NCI-H2227 treated with DMSO at 0.1 percent for 48 hours (cell line): ENCODE data around the gene MYO15B.
"Not testable (repeated sequence)": the region's sequence is repeated elsewhere in the genome, so short reads cannot be mapped to it uniquely, and the experiment has no call there.

ENCODE experiments used
- DNase-seq: peaks from one replicate; lab custom pipeline; 2025; lab: John Stamatoyannopoulos, UW

MYO15B gene

DNA sequence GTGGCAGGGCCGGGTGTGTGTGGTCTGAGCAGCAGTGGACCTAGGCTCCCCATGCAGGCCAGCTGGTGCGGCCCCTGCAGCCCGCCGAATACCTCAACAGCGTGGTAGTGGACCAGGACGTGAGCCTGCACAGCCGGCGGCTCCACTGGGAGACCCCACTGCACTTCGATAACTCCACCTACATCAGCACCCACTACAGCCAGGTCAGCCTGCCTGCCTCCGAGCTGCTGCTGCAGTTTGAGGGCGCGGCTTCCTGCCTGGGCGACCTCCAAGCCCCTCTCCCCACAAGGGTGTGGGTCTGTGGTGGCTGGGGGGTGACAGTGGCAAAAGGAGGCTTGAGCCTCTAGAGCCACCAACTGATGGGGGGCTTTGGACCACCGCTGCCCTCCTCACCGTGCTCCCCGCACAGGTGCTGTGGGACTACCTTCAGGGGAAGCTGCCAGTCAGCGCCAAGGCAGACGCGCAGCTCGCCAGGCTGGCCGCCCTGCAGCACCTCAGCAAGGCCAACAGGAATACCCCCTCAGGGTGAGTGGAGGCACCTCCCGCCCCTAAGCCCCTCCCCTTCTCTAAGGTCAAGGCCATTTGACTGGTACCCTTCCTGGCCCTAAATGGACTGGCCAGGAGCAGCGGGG lies 37.2 kb downstream of the MYO15B start:
- no peak for DNase-seq

- DNase-seq, result no peak
Observed at GRCh38 chr17:75625813-75626486, 38.4 kb downstream of the MYO15B start.

GRCh38 chr17:75626496-75627038 lies 39.0 kb downstream of the MYO15B start:
- no peak for DNase-seq

GRCh38 chr17:75627094-75627493 lies 39.5 kb downstream of the MYO15B start:
- no peak for DNase-seq

- DNase-seq, result no peak
Observed at GRCh38 chr17:75628425-75628824, 40.8 kb downstream of the MYO15B start.

GRCh38 chr17:75629157-75629556 lies 41.6 kb downstream of the MYO15B start:
- DNase-seq, result no peak

DNA sequence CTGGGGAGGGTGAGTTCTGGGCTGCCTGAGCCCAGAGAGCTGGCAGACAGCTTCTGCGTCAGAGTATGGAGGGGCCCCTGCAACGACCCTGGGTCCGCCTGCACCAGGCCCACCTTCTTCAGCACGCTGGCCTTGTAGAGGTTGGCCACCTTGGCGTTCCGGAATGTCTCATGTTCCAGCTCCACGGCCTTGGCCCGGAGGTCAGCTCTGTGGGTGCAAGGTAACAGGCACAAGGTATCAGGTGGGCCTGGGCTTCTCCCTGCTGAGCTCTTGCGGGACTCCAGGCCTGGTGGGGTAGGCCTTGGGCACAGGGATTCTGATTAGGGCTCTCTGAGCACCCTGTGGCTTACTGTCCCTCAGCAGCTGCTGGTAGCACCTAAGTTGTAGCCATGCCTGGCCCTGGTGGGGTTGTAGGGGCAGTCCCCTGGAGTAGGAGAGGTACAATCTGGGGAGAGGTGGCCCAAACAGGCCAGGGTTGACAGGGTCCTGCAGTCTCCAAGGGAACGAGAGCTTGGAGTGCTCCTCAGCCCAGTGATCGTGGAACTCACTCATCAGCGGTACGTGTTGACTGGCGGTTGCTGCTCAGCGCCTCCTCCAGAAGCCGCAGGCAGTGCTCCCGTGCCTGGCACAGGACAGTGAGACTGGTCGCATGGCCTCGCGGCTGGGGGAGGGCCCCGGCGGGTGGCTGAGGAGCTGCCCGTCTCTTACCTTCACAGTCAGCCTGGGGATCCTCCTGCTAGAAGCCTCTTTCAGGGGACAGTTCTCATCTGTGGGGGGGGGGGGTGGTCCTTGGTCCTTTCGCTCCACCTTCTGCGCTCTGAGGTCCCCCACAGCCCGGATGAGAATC lies 42.7 kb downstream of the MYO15B start:
- no peak for DNase-seq

- DNase-seq, result no peak
Observed at GRCh38 chr17:75631353-75631752, 43.8 kb downstream of the MYO15B start.

DNA sequence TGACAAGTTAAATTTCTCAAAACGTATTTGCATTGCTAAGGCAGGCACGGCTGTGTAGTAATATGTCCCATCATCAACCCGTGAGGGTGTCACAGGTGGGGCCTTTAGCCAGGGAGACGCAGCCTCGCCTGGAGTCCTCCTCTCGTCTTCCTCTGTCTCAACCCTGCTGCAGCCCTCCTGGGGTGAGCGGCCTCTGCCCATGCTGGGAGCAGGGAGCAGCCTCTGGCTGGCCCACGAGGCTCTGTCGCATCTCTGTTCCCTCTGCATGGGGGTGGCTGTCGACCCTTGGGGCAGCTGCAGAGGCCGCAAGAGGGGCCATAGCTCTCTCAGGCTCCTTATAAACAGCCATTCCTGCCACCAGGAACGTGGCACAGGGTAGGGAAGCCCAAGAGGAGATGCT lies 44.8 kb downstream of the MYO15B start:
- no peak for DNase-seq

DNA sequence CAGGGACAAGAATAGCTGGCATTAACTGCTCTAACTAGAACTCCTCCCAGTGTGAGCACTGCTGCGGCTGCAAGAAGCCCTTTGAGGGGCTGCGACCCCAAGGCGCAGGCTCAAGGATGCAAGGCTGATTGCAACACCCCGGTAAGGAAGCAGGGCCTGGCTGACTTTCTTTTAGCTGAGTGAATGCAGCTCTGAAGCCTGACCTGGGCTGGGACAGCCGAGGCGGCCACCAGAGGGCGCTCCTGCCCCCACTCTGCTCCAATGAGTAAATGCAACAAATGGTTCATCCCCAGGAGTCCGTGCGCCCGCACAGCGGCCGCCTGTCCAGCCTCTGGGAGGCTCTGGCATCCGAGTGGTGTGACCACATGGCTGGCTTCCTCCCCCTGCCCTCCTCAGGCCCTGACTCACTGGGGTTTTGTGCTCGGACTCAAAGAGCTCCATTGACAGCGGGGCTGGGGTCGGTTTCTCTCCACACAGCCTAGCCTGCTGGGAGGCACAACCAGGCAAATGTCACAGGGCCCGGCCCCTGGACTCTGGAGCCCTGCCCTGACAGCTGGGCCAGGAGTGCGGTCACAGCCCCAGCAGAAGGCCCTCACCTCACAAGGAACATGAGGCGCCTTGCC lies 45.4 kb downstream of the MYO15B start, which contains the start of gene SMIM5:
SMIM5 (plus strand) TSS at position 572 of the 623 bp plus-strand sequence. CDS start 6,768 bp downstream, outside the sequence.
- DNase-seq, result peak; percentile 6

GRCh38 chr17:75633486-75634375 lies 46.1 kb downstream of the MYO15B start:
- peak; percentile 47 for DNase-seq

GRCh38 chr17:75634376-75634740 lies 46.8 kb downstream of the MYO15B start:
- no peak for DNase-seq

- no peak for DNase-seq
Observed at GRCh38 chr17:75634754-75635609, 47.4 kb downstream of the MYO15B start.

- DNase-seq, result no peak
Observed at GRCh38 chr17:75635610-75636202, 48.1 kb downstream of the MYO15B start.

DNA sequence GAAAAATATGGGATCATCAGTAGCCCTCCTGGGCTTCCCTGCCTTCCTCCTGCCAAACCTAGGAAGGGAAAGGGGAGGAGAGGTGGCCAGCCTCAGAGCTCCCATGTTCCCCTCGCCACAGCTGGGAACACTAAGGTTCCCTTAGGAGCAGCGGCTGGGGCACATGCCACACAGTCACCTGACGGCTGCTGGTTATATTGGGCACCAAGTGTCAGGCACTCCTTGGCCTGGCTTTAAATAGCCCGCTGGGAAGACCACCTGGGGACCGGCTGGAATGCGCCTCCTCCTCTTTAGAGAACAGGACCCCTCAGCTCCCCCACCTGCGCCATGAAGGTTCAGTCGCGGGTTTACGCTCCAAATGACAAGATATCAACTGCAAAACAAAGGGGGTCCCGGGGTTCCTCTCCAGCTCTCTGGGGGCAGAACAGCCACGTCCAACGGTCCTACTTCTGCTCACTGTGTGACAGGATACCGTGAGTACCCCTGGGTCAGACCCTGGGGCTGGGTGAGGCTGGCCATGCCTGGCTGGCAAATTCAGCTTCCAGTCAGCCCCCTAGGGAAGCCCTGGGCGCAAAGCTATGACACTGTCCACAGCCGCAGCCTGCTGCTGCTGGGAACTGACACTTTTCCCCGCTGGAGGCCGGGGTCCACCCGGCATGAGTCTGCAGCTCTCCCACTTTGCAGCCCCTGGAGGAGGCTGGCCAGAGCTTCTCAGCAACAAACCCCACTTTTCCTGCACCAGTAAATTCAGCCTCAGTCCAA lies 49.0 kb downstream of the MYO15B start:
- no peak for DNase-seq

DNA sequence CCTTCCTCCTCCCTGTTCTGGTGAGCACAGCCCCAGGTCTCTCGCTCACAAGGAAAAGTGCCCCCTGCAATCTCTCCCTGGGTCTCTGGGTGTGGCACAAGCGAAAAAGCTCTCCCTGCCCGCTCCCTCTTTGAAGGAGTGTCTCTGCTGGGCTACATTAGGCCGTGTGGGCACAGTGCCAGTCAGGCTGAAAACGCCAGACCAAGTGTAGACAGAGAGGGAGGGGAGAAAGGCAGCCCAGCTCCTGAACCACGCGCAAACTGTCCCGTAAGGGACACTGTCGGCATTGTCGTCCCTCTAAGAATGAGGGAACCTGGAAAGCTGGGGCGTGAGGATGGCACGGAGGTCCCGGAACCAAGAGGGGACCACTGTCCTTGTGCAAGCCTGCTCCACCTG lies 49.5 kb downstream of the MYO15B start:
- DNase-seq, result no peak

- no peak for DNase-seq
Observed at GRCh38 chr17:75637551-75637950, 50.0 kb downstream of the MYO15B start.

GRCh38 chr17:75638039-75638438 lies 50.4 kb downstream of the MYO15B start:
- not testable (repeated sequence) for DNase-seq

DNA sequence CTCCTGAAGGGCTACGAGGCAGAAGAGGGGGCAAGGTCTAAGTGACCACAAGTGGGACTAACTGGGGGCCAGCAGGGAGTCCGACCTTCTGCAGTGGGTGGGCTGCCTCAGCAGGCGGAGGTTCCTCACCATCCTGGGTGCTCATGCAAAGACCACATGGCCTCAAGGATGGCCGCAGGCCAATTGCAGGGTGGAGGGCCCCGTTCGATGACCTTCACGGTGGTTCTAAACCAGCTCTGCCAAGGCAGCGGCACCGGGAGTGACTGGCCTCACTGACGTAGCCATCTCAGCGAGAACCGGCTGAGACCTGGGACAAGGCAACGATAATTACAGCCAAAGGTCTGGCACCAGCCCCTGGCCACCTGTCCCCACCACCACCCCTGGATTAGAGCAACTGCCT lies 51.3 kb downstream of the MYO15B start:
- DNase-seq, result no peak
